ENCODE measurements around the gene JADE2.

The JADE2 gene

DNA sequence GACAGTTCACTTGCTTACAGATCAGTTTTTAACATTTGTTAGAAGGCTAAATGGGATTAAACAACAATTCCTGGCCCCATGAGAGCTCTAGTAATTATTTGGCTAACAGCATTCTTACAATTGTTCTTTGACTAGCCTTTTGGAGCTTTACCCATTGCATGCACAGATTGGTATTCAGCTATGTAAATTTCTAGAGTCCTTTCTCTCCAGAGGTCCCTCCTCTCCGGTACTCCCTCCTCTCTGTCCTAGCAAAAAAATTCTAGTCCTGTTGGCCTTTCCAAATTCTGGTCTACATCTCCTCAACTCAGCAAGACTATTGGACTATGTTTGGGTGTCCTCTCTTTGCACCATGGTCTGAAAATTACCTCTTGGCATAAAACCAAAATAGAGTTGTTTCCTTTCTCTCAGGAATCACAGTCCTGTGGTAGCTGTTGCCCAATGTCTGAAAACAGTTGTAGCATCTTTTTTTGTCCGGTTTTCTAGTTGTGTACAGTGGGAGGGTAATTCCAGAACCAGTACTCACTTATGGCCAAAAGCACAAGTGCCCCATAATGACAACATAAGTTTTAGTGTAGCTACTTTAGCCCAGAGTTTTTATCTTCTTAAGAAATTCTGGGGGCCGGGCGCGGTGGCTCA, 89.1 kb downstream of the JADE2 start:
- 99% methylated on average over 5 of the region's 5 CpGs for WGBS
- no peak overlapping the region for H3K27ac ChIP-seq (ENCODE audit: low read length, poor library complexity, severe bottlenecking)
- no peak overlapping the region for H3K9ac ChIP-seq (ENCODE audit: low read length)

DNA sequence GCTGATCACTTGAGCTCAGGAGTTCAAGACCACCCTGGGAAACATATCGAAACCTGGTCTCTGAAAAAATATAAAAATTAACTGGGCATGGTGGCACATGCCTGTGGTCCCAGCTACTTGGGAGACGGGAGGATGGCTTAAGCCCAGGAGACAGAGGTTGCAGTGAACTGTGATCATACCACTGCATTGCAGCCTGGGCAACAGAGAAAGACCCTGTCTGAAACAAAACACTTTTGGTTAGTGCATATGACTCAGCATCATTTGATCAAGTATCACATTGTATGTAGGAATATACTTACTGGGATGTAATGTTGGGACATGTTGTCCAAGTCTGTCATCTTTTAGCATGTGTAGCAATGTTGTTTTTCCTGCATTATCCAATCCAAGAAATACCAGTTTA, 95.2 kb downstream of the JADE2 start:
- DNase-seq: no peak
- no peak overlapping the region for H2BK12ac ChIP-seq (ENCODE audit: low read length in 2 of 2)
- H4K91ac ChIP-seq (ENCODE audit: low read length): no peak overlapping the region
- no peak overlapping the region for H3K4me3 ChIP-seq (ENCODE audit: insufficient read depth in 1 of 2, low read depth in 1 of 2, low read length in 2 of 2)
- no peak overlapping the region for H2BK5ac ChIP-seq (ENCODE audit: low read depth, low read length, poor library complexity, severe bottlenecking)
- no peak overlapping the region for H3K4me2 ChIP-seq (ENCODE audit: low read length, poor library complexity, severe bottlenecking)
- no peak overlapping the region for H2AK5ac ChIP-seq (ENCODE audit: low read length, severe bottlenecking)
- H3K4me1 ChIP-seq (ENCODE audit: control insufficient read depth, insufficient read depth, low read depth, low read length): no peaks in the 10 kb centered on the region
- peaks cover 15% of the 10 kb centered on the region for H3K79me1 ChIP-seq (replicated peaks; ENCODE audit: low read length, poor library complexity, severe bottlenecking)
- H3K27ac ChIP-seq (ENCODE audit: low read length, poor library complexity, severe bottlenecking): no peak overlapping the region
- no peak overlapping the region for H3K18ac ChIP-seq (ENCODE audit: low read depth in 1 of 2, low read length in 2 of 2)
- H2BK120ac ChIP-seq (ENCODE audit: low read depth, low read length): no peak overlapping the region
- H3K36me3 ChIP-seq (ENCODE audit: control insufficient read depth in 1 of 2, insufficient read depth in 2 of 2, low read depth in 1 of 2, low read length in 2 of 2): peaks cover 37 to 63% of the 10 kb centered on the region in 2 experiments
- no peak overlapping the region for H3K4ac ChIP-seq (ENCODE audit: low read depth in 1 of 2, low read length in 2 of 2)
- 100% methylated on average over 2 of the region's 2 CpGs for WGBS
- no peak overlapping the region for H3K9ac ChIP-seq (ENCODE audit: low read length)
- H3K9me3 ChIP-seq (ENCODE audit: control insufficient read depth, low read length): no peaks in the 10 kb centered on the region
- no peak overlapping the region for H4K8ac ChIP-seq (ENCODE audit: low read length)
- H2AFZ ChIP-seq (ENCODE audit: low read depth, low read length): no peak overlapping the region
- no peak overlapping the region for H3K23ac ChIP-seq (ENCODE audit: low read length in 2 of 2)
- H3K27me3 ChIP-seq (ENCODE audit: control insufficient read depth in 1 of 2, insufficient read depth in 1 of 2, low read length in 2 of 2): no peaks in the 10 kb centered on the region
- H2BK15ac ChIP-seq (ENCODE audit: low read depth, poor library complexity, severe bottlenecking): no peak overlapping the region
- no peak overlapping the region for H3K14ac ChIP-seq (ENCODE audit: low read length in 2 of 2)

More for the DNA sequence above, 89.1 kb downstream of the JADE2 start:
- H2AFZ ChIP-seq (ENCODE audit: low read depth, low read length): no peak overlapping the region
- H3K27me3 ChIP-seq (ENCODE audit: control insufficient read depth in 1 of 2, insufficient read depth in 1 of 2, low read length in 2 of 2): no peaks in the 10 kb centered on the region
- no peak overlapping the region for H3K23ac ChIP-seq (ENCODE audit: low read length in 2 of 2)
- H3K14ac ChIP-seq (ENCODE audit: low read length in 2 of 2): no peak overlapping the region
- H4K91ac ChIP-seq (ENCODE audit: low read length): no peak overlapping the region
- peaks cover 5% of the 10 kb centered on the region for H3K4me1 ChIP-seq (ENCODE audit: control insufficient read depth, insufficient read depth, low read depth, low read length)
- no peak overlapping the region for H2BK120ac ChIP-seq (ENCODE audit: low read depth, low read length)
- H3K4me2 ChIP-seq (ENCODE audit: low read length, poor library complexity, severe bottlenecking): no peak overlapping the region
- H3K18ac ChIP-seq (ENCODE audit: low read depth in 1 of 2, low read length in 2 of 2): no peak overlapping the region
- H3K36me3 ChIP-seq (ENCODE audit: control insufficient read depth in 1 of 2, insufficient read depth in 2 of 2, low read depth in 1 of 2, low read length in 2 of 2): peaks cover 22 to 63% of the 10 kb centered on the region in 2 experiments
- no peak overlapping the region for H2AK5ac ChIP-seq (ENCODE audit: low read length, severe bottlenecking)
- DNase-seq: no peak
- no peak overlapping the region for H2BK12ac ChIP-seq (ENCODE audit: low read length in 2 of 2)
- peaks cover 3% of the 10 kb centered on the region for H3K79me1 ChIP-seq (replicated peaks; ENCODE audit: low read length, poor library complexity, severe bottlenecking)
- H3K4ac ChIP-seq (ENCODE audit: low read depth in 1 of 2, low read length in 2 of 2): no peak overlapping the region
- no peaks in the 10 kb centered on the region for H3K9me3 ChIP-seq (ENCODE audit: control insufficient read depth, low read length)
- H4K8ac ChIP-seq (ENCODE audit: low read length): no peak overlapping the region
- no peak overlapping the region for H2BK15ac ChIP-seq (ENCODE audit: low read depth, poor library complexity, severe bottlenecking)
- H2BK5ac ChIP-seq (ENCODE audit: low read depth, low read length, poor library complexity, severe bottlenecking): no peak overlapping the region
- H3K4me3 ChIP-seq (ENCODE audit: insufficient read depth in 1 of 2, low read depth in 1 of 2, low read length in 2 of 2): no peak overlapping the region

DNA sequence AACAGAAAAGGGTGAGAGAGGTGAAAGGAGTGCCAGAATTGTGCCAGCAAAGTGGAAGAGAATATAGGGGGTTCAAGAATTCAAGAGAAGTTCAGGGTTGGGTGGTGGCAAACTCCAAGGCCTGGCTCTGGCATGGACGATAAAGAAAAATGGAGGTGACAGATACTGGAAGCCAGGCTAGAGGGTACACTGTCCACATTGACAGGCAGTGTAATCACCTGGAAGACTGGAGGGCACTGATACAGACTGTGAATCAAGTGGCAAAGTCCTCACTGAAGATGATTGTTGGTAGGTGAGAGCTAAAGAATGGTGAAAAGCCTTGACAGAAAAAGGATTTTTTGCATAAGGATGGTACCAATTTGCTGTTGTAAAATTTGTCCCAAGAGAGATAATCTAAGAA, 100.1 kb downstream of the JADE2 start:
- 89% methylated on average over 1 of the region's 1 CpG for WGBS

DNA sequence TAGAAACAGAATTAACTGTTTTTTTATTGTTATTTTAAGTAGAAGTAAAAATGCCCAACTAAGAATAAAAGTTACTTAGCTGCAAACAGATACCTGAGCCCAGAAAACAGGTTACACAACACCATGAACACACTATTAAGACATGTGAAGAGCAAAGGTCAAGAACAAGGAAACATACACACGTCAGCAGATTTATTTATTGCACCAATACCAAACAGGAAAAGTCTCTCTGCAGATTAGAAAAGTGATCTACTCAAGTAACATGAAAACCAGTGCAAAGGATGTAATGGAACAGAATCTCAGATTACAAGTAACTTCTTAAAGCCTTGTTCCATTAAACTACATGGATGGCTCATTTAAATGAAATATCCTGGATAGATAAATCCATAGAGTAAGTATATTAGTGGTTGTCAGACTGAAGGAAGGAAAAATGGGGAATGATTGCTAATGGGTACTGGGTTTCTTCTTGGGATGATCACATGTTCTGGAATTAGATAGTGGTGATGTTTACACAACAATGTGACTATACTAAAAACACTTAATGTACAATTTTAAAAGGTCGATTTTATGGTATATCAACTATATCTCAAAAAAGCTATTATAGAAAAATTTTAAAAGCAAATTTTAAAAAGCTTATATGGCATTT, 101.0 kb downstream of the JADE2 start:
- Histone ChIP-seq H3K23ac (ENCODE audit: low read length in 2 of 2) (no peak overlapping the region), H4K8ac (ENCODE audit: low read length) (no peak overlapping the region), H3K79me1 (replicated peaks; ENCODE audit: low read length, poor library complexity, severe bottlenecking) (peaks cover 25% of the 10 kb centered on the region), H3K14ac (ENCODE audit: low read length in 2 of 2) (no peak overlapping the region), H2BK120ac (ENCODE audit: low read depth, low read length) (no peak overlapping the region), H3K18ac (ENCODE audit: low read depth in 1 of 2, low read length in 2 of 2) (no peak overlapping the region), H2BK15ac (ENCODE audit: low read depth, poor library complexity, severe bottlenecking) (no peak overlapping the region), H4K91ac (ENCODE audit: low read length) (no peak overlapping the region), H3K4me3 (ENCODE audit: insufficient read depth in 1 of 2, low read depth in 1 of 2, low read length in 2 of 2) (no peak overlapping the region), H3K27ac (ENCODE audit: low read length, poor library complexity, severe bottlenecking) (no peak overlapping the region), H3K4me1 (ENCODE audit: control insufficient read depth, insufficient read depth, low read depth, low read length) (no peaks in the 10 kb centered on the region), H2AK5ac (ENCODE audit: low read length, severe bottlenecking) (no peak overlapping the region), H2BK5ac (ENCODE audit: low read depth, low read length, poor library complexity, severe bottlenecking) (no peak overlapping the region), H3K4me2 (ENCODE audit: low read length, poor library complexity, severe bottlenecking) (no peak overlapping the region), H3K9ac (ENCODE audit: low read length) (no peak overlapping the region), H2AFZ (ENCODE audit: low read depth, low read length) (no peak overlapping the region), H3K27me3 (ENCODE audit: control insufficient read depth in 1 of 2, insufficient read depth in 1 of 2, low read length in 2 of 2) (no peaks in the 10 kb centered on the region), H2BK12ac (ENCODE audit: low read length in 2 of 2) (no peak overlapping the region), H3K4ac (ENCODE audit: low read depth in 1 of 2, low read length in 2 of 2) (no peak overlapping the region), H3K36me3 (ENCODE audit: control insufficient read depth in 1 of 2, insufficient read depth in 2 of 2, low read depth in 1 of 2, low read length in 2 of 2) (peaks cover 8 to 28% of the 10 kb centered on the region in 2 experiments), H3K9me3 (ENCODE audit: control insufficient read depth, low read length) (no peaks in the 10 kb centered on the region)
- peak; percentile 89 for DNase-seq
- 20% methylated on average over 1 of the region's 2 CpGs for WGBS

More for the DNA sequence above, 100.1 kb downstream of the JADE2 start:
- Histone ChIP-seq H2BK120ac (ENCODE audit: low read depth, low read length) (no peak overlapping the region), H2BK5ac (ENCODE audit: low read depth, low read length, poor library complexity, severe bottlenecking) (no peak overlapping the region), H2AK5ac (ENCODE audit: low read length, severe bottlenecking) (no peak overlapping the region), H3K18ac (ENCODE audit: low read depth in 1 of 2, low read length in 2 of 2) (no peak overlapping the region), H3K27me3 (ENCODE audit: control insufficient read depth in 1 of 2, insufficient read depth in 1 of 2, low read length in 2 of 2) (no peaks in the 10 kb centered on the region), H3K4ac (ENCODE audit: low read depth in 1 of 2, low read length in 2 of 2) (no peak overlapping the region), H3K4me2 (ENCODE audit: low read length, poor library complexity, severe bottlenecking) (no peak overlapping the region), H2AFZ (ENCODE audit: low read depth, low read length) (no peak overlapping the region), H3K79me1 (replicated peaks; ENCODE audit: low read length, poor library complexity, severe bottlenecking) (peaks cover 26% of the 10 kb centered on the region), H3K14ac (ENCODE audit: low read length in 2 of 2) (no peak overlapping the region), H3K23ac (ENCODE audit: low read length in 2 of 2) (no peak overlapping the region), H3K4me3 (ENCODE audit: insufficient read depth in 1 of 2, low read depth in 1 of 2, low read length in 2 of 2) (no peak overlapping the region), H3K4me1 (ENCODE audit: control insufficient read depth, insufficient read depth, low read depth, low read length) (no peaks in the 10 kb centered on the region), H3K27ac (ENCODE audit: low read length, poor library complexity, severe bottlenecking) (no peak overlapping the region), H3K9ac (ENCODE audit: low read length) (no peak overlapping the region), H4K8ac (ENCODE audit: low read length) (no peak overlapping the region), H4K91ac (ENCODE audit: low read length) (no peak overlapping the region), H2BK12ac (ENCODE audit: low read length in 2 of 2) (no peak overlapping the region), H3K9me3 (ENCODE audit: control insufficient read depth, low read length) (no peaks in the 10 kb centered on the region), H3K36me3 (ENCODE audit: control insufficient read depth in 1 of 2, insufficient read depth in 2 of 2, low read depth in 1 of 2, low read length in 2 of 2) (peaks cover 13 to 34% of the 10 kb centered on the region in 2 experiments), H2BK15ac (ENCODE audit: low read depth, poor library complexity, severe bottlenecking) (no peak overlapping the region)
- no peak for DNase-seq

Measured in mesenchymal stem cell (in vitro differentiated cells and primary cell).